ENCODE data around the gene CHIC2. TPM values are rescaled to one million over a fixed set of nuclear protein-coding genes. Genes with fewer than 3 reads are reported as not detected.
"Not testable (repeated sequence)": the region's sequence is repeated elsewhere in the genome, so short reads cannot be mapped to it uniquely, and the experiment has no call there.

Gene CHIC2
- total RNA-seq, 1 experiment from 2014 or later: 8.2 TPM

DNA sequence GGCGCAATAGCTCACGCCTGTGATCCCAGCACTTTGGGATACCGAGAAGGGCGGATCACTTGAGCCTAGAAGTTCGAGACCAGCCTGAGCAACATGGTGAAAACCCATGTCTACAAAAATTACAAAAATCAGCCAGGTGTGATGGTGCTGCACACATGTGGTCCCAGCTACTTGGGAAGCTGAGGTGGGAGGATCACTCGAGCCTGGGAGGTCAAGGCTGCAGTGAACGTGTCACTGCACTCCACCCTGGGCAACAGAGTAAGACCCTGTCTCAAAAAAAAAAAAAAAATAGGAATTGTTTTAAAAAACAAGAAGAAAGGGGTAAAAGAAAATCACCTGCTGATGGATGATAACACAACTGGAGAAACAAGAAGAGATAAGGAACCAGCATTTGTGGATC is 38.8 kb downstream of the CHIC2 start:
- Mint-ChIP-seq H3K4me3 (no peak overlapping the region), H3K27me3 (ENCODE audit: low read depth) (no peaks in the 10 kb centered on the region), H3K27ac (no peak overlapping the region), H3K4me1 (peaks cover 30 to 37% of the 10 kb centered on the region in 2 experiments), H3K9me3 (peaks cover 0 to 2% of the 10 kb centered on the region in 2 experiments; a peak in 1 of 5 replicates), H3K36me3 (ENCODE audit: insufficient read depth in 1 of 3, low read depth in 3 of 3) (peaks cover 0 to 3% (median 0%) of the 10 kb centered on the region in 3 experiments; a peak in 2 of 7 replicates)
- no peak overlapping the region for H4K8ac ChIP-seq (replicated peaks; ENCODE audit: insufficient read length, low read depth, low read length)
- no peak overlapping the region for H2AFZ ChIP-seq (ENCODE audit: low read length)
- no peak overlapping the region for H3T11ph ChIP-seq (ENCODE audit: low read length)
- no peak overlapping the region for H2BK12ac ChIP-seq (ENCODE audit: insufficient read length, low read depth, low read length)
- no peak overlapping the region for H2BK5ac ChIP-seq (ENCODE audit: insufficient read length, low read length)
- H3K18ac ChIP-seq (ENCODE audit: insufficient read length, low read depth, low read length): no peak overlapping the region
- H2AK5ac ChIP-seq (ENCODE audit: insufficient read length, low read length): no peak overlapping the region
- no peak overlapping the region for H3K27ac ChIP-seq (ENCODE audit: insufficient read length, low read depth, low read length)
- WGBS (ENCODE audit: extremely low coverage, insufficient read length, low lambda C conversion rate): no CpG with 5 or more reads among the region's 7 CpGs
- no peak overlapping the region for H3K9ac ChIP-seq (ENCODE audit: extremely low read depth, insufficient read length, low read length)
- no peak overlapping the region for H3K14ac ChIP-seq (ENCODE audit: insufficient read depth, low read length)
- TF ChIP-seq, protein P1, sequence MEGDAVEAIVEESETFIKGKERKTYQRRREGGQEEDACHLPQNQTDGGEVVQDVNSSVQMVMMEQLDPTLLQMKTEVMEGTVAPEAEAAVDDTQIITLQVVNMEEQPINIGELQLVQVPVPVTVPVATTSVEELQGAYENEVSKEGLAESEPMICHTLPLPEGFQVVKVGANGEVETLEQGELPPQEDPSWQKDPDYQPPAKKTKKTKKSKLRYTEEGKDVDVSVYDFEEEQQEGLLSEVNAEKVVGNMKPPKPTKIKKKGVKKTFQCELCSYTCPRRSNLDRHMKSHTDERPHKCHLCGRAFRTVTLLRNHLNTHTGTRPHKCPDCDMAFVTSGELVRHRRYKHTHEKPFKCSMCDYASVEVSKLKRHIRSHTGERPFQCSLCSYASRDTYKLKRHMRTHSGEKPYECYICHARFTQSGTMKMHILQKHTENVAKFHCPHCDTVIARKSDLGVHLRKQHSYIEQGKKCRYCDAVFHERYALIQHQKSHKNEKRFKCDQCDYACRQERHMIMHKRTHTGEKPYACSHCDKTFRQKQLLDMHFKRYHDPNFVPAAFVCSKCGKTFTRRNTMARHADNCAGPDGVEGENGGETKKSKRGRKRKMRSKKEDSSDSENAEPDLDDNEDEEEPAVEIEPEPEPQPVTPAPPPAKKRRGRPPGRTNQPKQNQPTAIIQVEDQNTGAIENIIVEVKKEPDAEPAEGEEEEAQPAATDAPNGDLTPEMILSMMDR (conservative IDR thresholded peaks at IDR 0.05): no peak
- H2BK20ac ChIP-seq (ENCODE audit: low read depth, low read length, poor library complexity, severe bottlenecking): no peak overlapping the region
- H2BK15ac ChIP-seq (ENCODE audit: low read depth, low read length): no peak overlapping the region
- no peak overlapping the region for H3K23ac ChIP-seq (ENCODE audit: insufficient read length, low read depth, low read length)
- H4K20me1 ChIP-seq (ENCODE audit: control insufficient read depth, insufficient read depth, insufficient read length): no peaks in the 10 kb centered on the region
- H3K4me2 ChIP-seq (ENCODE audit: insufficient read depth, insufficient read length, low read length): no peak overlapping the region
- H3K4me1 ChIP-seq (ENCODE audit: insufficient read depth, low read length): no peaks in the 10 kb centered on the region
- H4K91ac ChIP-seq (ENCODE audit: insufficient read length, low read depth, low read length): no peak overlapping the region
- H3K23me2 ChIP-seq (ENCODE audit: insufficient read length, low read depth, low read length, poor library complexity, severe bottlenecking): no peaks in the 10 kb centered on the region
- no peak for DNase-seq
- no peak overlapping the region for H2BK120ac ChIP-seq (ENCODE audit: low read depth, low read length, poor library complexity, severe bottlenecking)
- no peak overlapping the region for H3K56ac ChIP-seq (ENCODE audit: insufficient read length, low read depth, low read length)
- no peaks in the 10 kb centered on the region for H3K27me3 ChIP-seq (ENCODE audit: insufficient read depth, low read length)
- no peak overlapping the region for H3K4ac ChIP-seq (ENCODE audit: low read depth, low read length)
- peaks cover 4% of the 10 kb centered on the region for H3K9me3 ChIP-seq (ENCODE audit: control insufficient read depth, low read depth, low read length)
- no peaks in the 10 kb centered on the region for H3K79me1 ChIP-seq (ENCODE audit: insufficient read depth, low read depth, low read length, poor library complexity, severe bottlenecking)
- H4K5ac ChIP-seq (ENCODE audit: insufficient read length, low read depth, low read length): no peak overlapping the region
- no peaks in the 10 kb centered on the region for H3K79me2 ChIP-seq (ENCODE audit: insufficient read depth, low read length)

- H4K91ac ChIP-seq (ENCODE audit: insufficient read length, low read depth, low read length); H2BK12ac ChIP-seq (ENCODE audit: insufficient read length, low read depth, low read length); H4K20me1 ChIP-seq (ENCODE audit: control insufficient read depth, insufficient read depth, insufficient read length); H3K79me2 ChIP-seq (ENCODE audit: insufficient read depth, low read length); H3K23me2 ChIP-seq (ENCODE audit: insufficient read length, low read depth, low read length, poor library complexity, severe bottlenecking); H3T11ph ChIP-seq (ENCODE audit: low read length); H3K27ac Mint-ChIP-seq; H2BK5ac ChIP-seq (ENCODE audit: insufficient read length, low read length); H3K4me1 ChIP-seq (ENCODE audit: insufficient read depth, low read length); DNase-seq; H2BK15ac ChIP-seq (ENCODE audit: low read depth, low read length); H3K18ac ChIP-seq (ENCODE audit: insufficient read length, low read depth, low read length); H3K4me3 Mint-ChIP-seq; H3K27ac ChIP-seq (ENCODE audit: insufficient read length, low read depth, low read length); H3K9ac ChIP-seq (ENCODE audit: extremely low read depth, insufficient read length, low read length); H3K23ac ChIP-seq (ENCODE audit: insufficient read length, low read depth, low read length); H3K14ac ChIP-seq (ENCODE audit: insufficient read depth, low read length); H2AFZ ChIP-seq (ENCODE audit: low read length); H3K9me3 ChIP-seq (ENCODE audit: control insufficient read depth, low read depth, low read length); H3K56ac ChIP-seq (ENCODE audit: insufficient read length, low read depth, low read length); H3K27me3 ChIP-seq (ENCODE audit: insufficient read depth, low read length); H3K4ac ChIP-seq (ENCODE audit: low read depth, low read length); H3K27me3 Mint-ChIP-seq (ENCODE audit: low read depth); H2AK5ac ChIP-seq (ENCODE audit: insufficient read length, low read length); H3K79me1 ChIP-seq (ENCODE audit: insufficient read depth, low read depth, low read length, poor library complexity, severe bottlenecking); H2BK20ac ChIP-seq (ENCODE audit: low read depth, low read length, poor library complexity, severe bottlenecking); H4K5ac ChIP-seq (ENCODE audit: insufficient read length, low read depth, low read length); H2BK120ac ChIP-seq (ENCODE audit: low read depth, low read length, poor library complexity, severe bottlenecking); H4K8ac ChIP-seq (replicated peaks; ENCODE audit: insufficient read length, low read depth, low read length); H3K36me3 Mint-ChIP-seq (ENCODE audit: insufficient read depth in 1 of 3, low read depth in 3 of 3); H3K9me3 Mint-ChIP-seq; H3K4me2 ChIP-seq (ENCODE audit: insufficient read depth, insufficient read length, low read length): not testable (repeated sequence)
- H3K4me1 Mint-ChIP-seq: peaks cover 25 to 26% of the 10 kb centered on the region in 2 experiments
- no CpG with 5 or more reads among the region's 8 CpGs for WGBS (ENCODE audit: extremely low coverage, insufficient read length, low lambda C conversion rate)
Observed at GRCh38 chr4:54023019-54023418, 41.4 kb downstream of the CHIC2 start.
